H9 (cell line): ENCODE measurements around the gene RFNG. TPM values are rescaled to one million over a fixed set of nuclear protein-coding genes. Genes with fewer than 3 reads are reported as not detected.

Source experiments
- DNase-seq: peaks from one replicate; pipeline ENCODE4 v3.0.0-alpha.2; 2017
- H2AFZ ChIP-seq: one replicate; pipeline ENCODE4 v1.6.1; 2013; ENCODE audit warnings: mild to moderate bottlenecking, low read length, control low read depth, moderate library complexity
- H2AK5ac ChIP-seq: 2 replicates; pipeline ENCODE4 v1.6.1; 2013; ENCODE audit warnings: low read length, control low read depth, mixed read lengths; ENCODE audit not compliant: insufficient read length
- H2BK120ac ChIP-seq: one replicate; pipeline ENCODE4 v1.6.1; 2013; ENCODE audit warnings: low read depth, mild to moderate bottlenecking, low read length, control low read depth, inconsistent platforms; ENCODE audit not compliant: poor library complexity, severe bottlenecking
- H2BK12ac ChIP-seq: 2 replicates; pipeline ENCODE4 v1.6.1; 2013; ENCODE audit warnings: low read length, control low read depth, mixed read lengths, low read depth; ENCODE audit not compliant: insufficient read length
- H2BK15ac ChIP-seq: 2 replicates; pipeline ENCODE4 v1.6.1; 2013; ENCODE audit warnings: low read depth, low read length, control low read depth
- H2BK20ac ChIP-seq: one replicate; pipeline ENCODE4 v1.6.1; 2013; ENCODE audit warnings: low read depth, mild to moderate bottlenecking, low read length, control low read depth, inconsistent platforms; ENCODE audit not compliant: poor library complexity, severe bottlenecking
- H2BK5ac ChIP-seq: 2 replicates; pipeline ENCODE4 v1.6.1; 2013; ENCODE audit warnings: low read length, control low read depth, mixed read lengths; ENCODE audit not compliant: insufficient read length
- H3K14ac ChIP-seq: 2 replicates; pipeline ENCODE4 v1.6.1; 2013; ENCODE audit warnings: low read length, control low read depth; ENCODE audit not compliant: insufficient read depth
- H3K18ac ChIP-seq: 2 replicates; pipeline ENCODE4 v1.6.1; 2013; ENCODE audit warnings: low read depth, mild to moderate bottlenecking, mixed read lengths, low read length, control low read depth; ENCODE audit not compliant: insufficient read length
- H3K23ac ChIP-seq: 2 replicates; pipeline ENCODE4 v1.6.1; 2013; ENCODE audit warnings: low read length, control low read depth, mixed read lengths, low read depth; ENCODE audit not compliant: insufficient read length
- H3K23me2 ChIP-seq: 2 replicates; pipeline ENCODE4 v1.6.1; 2013; ENCODE audit warnings: low read depth, mild to moderate bottlenecking, mixed read lengths, low read length, control low read depth; ENCODE audit not compliant: insufficient read length, poor library complexity, severe bottlenecking
- H3K27ac ChIP-seq: 2 replicates; pipeline ENCODE4 v1.5.1; 2013; ENCODE audit warnings: low read length, control low read depth, mixed read lengths, low read depth; ENCODE audit not compliant: insufficient read length
- H3K27me3 ChIP-seq: 2 replicates; pipeline ENCODE4 v1.6.1; 2013; ENCODE audit warnings: low read length, control low read depth, inconsistent platforms; ENCODE audit not compliant: insufficient read depth
- H3K4ac ChIP-seq: 2 replicates; pipeline ENCODE4 v1.6.1; 2013; ENCODE audit warnings: low read depth, mild to moderate bottlenecking, control low read depth, inconsistent platforms, low read length, moderate library complexity
- H3K4me1 ChIP-seq: 2 replicates; pipeline ENCODE4 v1.6.1; 2013; ENCODE audit warnings: low read length, control low read depth, inconsistent platforms; ENCODE audit not compliant: insufficient read depth
- H3K4me2 ChIP-seq: 2 replicates; pipeline ENCODE4 v1.6.1; 2013; ENCODE audit warnings: low read length, control low read depth, mixed read lengths; ENCODE audit not compliant: insufficient read length, insufficient read depth
- H3K56ac ChIP-seq: 2 replicates; pipeline ENCODE4 v1.6.1; 2013; ENCODE audit warnings: low read depth, mild to moderate bottlenecking, mixed read lengths, low read length, control low read depth; ENCODE audit not compliant: insufficient read length
- H3K79me1 ChIP-seq: 2 replicates; pipeline ENCODE4 v1.6.1; 2013; ENCODE audit warnings: low read depth, mild to moderate bottlenecking, moderate library complexity, low read length, control low read depth, inconsistent platforms; ENCODE audit not compliant: insufficient read depth, poor library complexity, severe bottlenecking
- H3K79me2 ChIP-seq: 2 replicates; pipeline ENCODE4 v1.6.1; 2013; ENCODE audit warnings: low read length, control low read depth, inconsistent platforms; ENCODE audit not compliant: insufficient read depth
- H3K9ac ChIP-seq: 2 replicates; pipeline ENCODE4 v1.6.1; 2013; ENCODE audit warnings: low read length, control low read depth, mixed read lengths; ENCODE audit not compliant: insufficient read length; ENCODE audit errors: extremely low read depth
- H3K9me3 ChIP-seq: one replicate; pipeline ENCODE4 v1.6.1; 2013; ENCODE audit warnings: low read depth, low read length, inconsistent platforms; ENCODE audit not compliant: control insufficient read depth
- H3T11ph ChIP-seq: one replicate; pipeline ENCODE4 v1.6.1; 2013; ENCODE audit warnings: mild to moderate bottlenecking, low read length, control low read depth, inconsistent platforms
- H4K20me1 ChIP-seq: one replicate; pipeline ENCODE4 v1.6.1; 2013; ENCODE audit not compliant: control insufficient read depth, insufficient read length, insufficient read depth
- H4K5ac ChIP-seq: 2 replicates; pipeline ENCODE4 v1.6.1; 2013; ENCODE audit warnings: low read depth, mild to moderate bottlenecking, mixed read lengths, low read length, control low read depth; ENCODE audit not compliant: insufficient read length
- H4K8ac ChIP-seq: replicated peaks from 2 replicates; pipeline ENCODE4 v1.6.1; 2013; ENCODE audit warnings: low read length, control low read depth, mixed read lengths, low read depth; ENCODE audit not compliant: insufficient read length
- H4K91ac ChIP-seq: 2 replicates; pipeline ENCODE4 v1.6.1; 2013; ENCODE audit warnings: low read depth, mild to moderate bottlenecking, moderate library complexity, mixed read lengths, low read length, control low read depth; ENCODE audit not compliant: insufficient read length
- H3K27ac Mint-ChIP-seq, 3 experiments: 2 replicates in 2 of 3; 3 replicates in 1 of 3; pipeline ENCODE4 v1.8.0; 2020 to 2021; ENCODE audit warnings: mixed read lengths in 3 of 3, mild to moderate bottlenecking in 1 of 3, moderate library complexity in 1 of 3
- H3K27me3 Mint-ChIP-seq: 2 replicates; pipeline ENCODE4 v1.8.0; 2021; ENCODE audit warnings: low read depth, mild to moderate bottlenecking, moderate library complexity, mixed read lengths
- H3K36me3 Mint-ChIP-seq, 3 experiments: 2 replicates in 2 of 3; 3 replicates in 1 of 3; pipeline ENCODE4 v1.8.0; 2020 to 2021; ENCODE audit warnings: low read depth in 3 of 3, mixed read lengths in 3 of 3; ENCODE audit not compliant: insufficient read depth in 1 of 3
- H3K4me1 Mint-ChIP-seq, 2 experiments: 2 replicates each; pipeline ENCODE4 v1.8.0; 2020; ENCODE audit warnings: mixed read lengths in 2 of 2
- H3K4me3 Mint-ChIP-seq, 2 experiments: 2 replicates in 1 of 2; 3 replicates in 1 of 2; pipeline ENCODE4 v1.8.0; 2020 to 2021; ENCODE audit warnings: mild to moderate bottlenecking in 2 of 2, mixed read lengths in 2 of 2, moderate library complexity in 1 of 2
- H3K9me3 Mint-ChIP-seq, 2 experiments: 2 replicates in 1 of 2; 3 replicates in 1 of 2; pipeline ENCODE4 v1.8.0; 2020; ENCODE audit warnings: mild to moderate bottlenecking in 2 of 2, mixed read lengths in 2 of 2, moderate library complexity in 1 of 2
- CTCF ChIP-seq: fragments of 200-600 bp; sonication (generic); conservative IDR thresholded peaks from 3 replicates; pipeline ENCODE4 v1.8.0; 2021; ENCODE audit warnings: antibody characterized with exemption, mild to moderate bottlenecking
- WGBS: extraction: QIAGEN DNeasy Blood & Tissue Kit; methylation state at CpG from one replicate; pipeline ENCODE4 v1.1.7; 2013; ENCODE audit warnings: missing lambda C conversion rate, low lambda C conversion rate, mixed read lengths; ENCODE audit not compliant: insufficient read length; ENCODE audit errors: extremely low coverage; 5-methylcytosine and 5-hydroxymethylcytosine counted together
- total RNA-seq: library from RNA; stranded (reverse); gene quantifications from 2 replicates; pipeline ENCODE4 v1.2.1, GENCODE V29; 2021

The RFNG gene
- total RNA-seq, 1 experiment from 2014 or later, result 34.0 TPM

- Histone ChIP-seq H3K4ac (no peak overlapping the region), H3K14ac (no peak overlapping the region; the same call in 1 of the 2 replicates), H3T11ph (no peak overlapping the region), H3K23ac (no peak overlapping the region), H3K4me2 (no peak overlapping the region), H4K91ac (no peak overlapping the region), H3K56ac (no peak overlapping the region), H3K27ac (no peak overlapping the region), H3K18ac (no peak overlapping the region), H3K79me1 (peaks cover 5% of the 10 kb centered on the region), H3K79me2 (no peaks in the 10 kb centered on the region), H4K5ac (no peak overlapping the region), H2BK15ac (no peak overlapping the region), H2AK5ac (no peak overlapping the region), H3K23me2 (peaks cover 5% of the 10 kb centered on the region), H3K4me1 (no peaks in the 10 kb centered on the region), H4K20me1 (no peaks in the 10 kb centered on the region), H2BK12ac (no peak overlapping the region), H2AFZ (no peak overlapping the region), H2BK5ac (no peak overlapping the region), H2BK20ac (no peak overlapping the region), H3K9me3 (no peaks in the 10 kb centered on the region), H2BK120ac (no peak overlapping the region), H4K8ac (no peak overlapping the region), H3K27me3 (no peaks in the 10 kb centered on the region), H3K9ac (no peak overlapping the region)
- Mint-ChIP-seq H3K27me3 (no peaks in the 10 kb centered on the region; the same call in none of the 2 replicates), H3K9me3 (peaks cover 0 to 2% of the 10 kb centered on the region in 2 experiments; a peak in 1 of 5 replicates), H3K4me3 (peak overlapping the region in 1 of 2 experiments; percentile 62; a peak in 2 of 5 replicates), H3K27ac (no peak overlapping the region; a peak in 1 of 7 replicates), H3K4me1 (peaks cover 7 to 17% of the 10 kb centered on the region in 2 experiments), H3K36me3 (peaks cover 3 to 10% (median 7%) of the 10 kb centered on the region in 3 experiments; a peak in 6 of 7 replicates)
- DNase-seq, result no peak
- TF ChIP-seq CTCF, result no peak
- WGBS, result no CpG with 5 or more reads among the region's 25 CpGs
These were observed 26.1 kb downstream of the RFNG start for GRCh38 chr17:82025401-82026107.
